Breast epithelium (tissue), 4 donors: ENCODE measurements around the gene DEFB113. TPM values are rescaled to one million over a fixed set of nuclear protein-coding genes. Genes with fewer than 3 reads are reported as not detected.

Experiments used
- DNase-seq, 2 donors: peaks; one replicate each; pipeline ENCODE4 v3.0.0-alpha.2; 2019; ENCODE audit warnings: low spot score in 2 of 2
- H3K27ac ChIP-seq, 2 donors: fragments of 200-600 bp; sonication (generic) in 1 of 2; one replicate each; pipeline ENCODE4 v1.5.1; 2016 to 2019; ENCODE audit warnings: mild to moderate bottlenecking in 1 of 2
- H3K27me3 ChIP-seq, 2 donors: fragments of 200-600 bp; sonication (generic) in 1 of 2; one replicate each; pipeline versions ENCODE4 v1.5.1 to v1.6.0; 2017 to 2019; ENCODE audit warnings: control low read depth in 1 of 2, mild to moderate bottlenecking in 1 of 2
- H3K36me3 ChIP-seq: fragments of 200-600 bp; one replicate; pipeline ENCODE4 v1.5.1; 2019
- H3K4me1 ChIP-seq, 2 donors: fragments of 200-600 bp; sonication (generic); one replicate each; pipeline ENCODE4 v1.5.1; 2016 to 2019; ENCODE audit warnings: control low read depth in 1 of 2
- H3K4me3 ChIP-seq, 3 donors: fragments of 200-600 bp; sonication (generic); 1 replicate in 2 of 3; 2 replicates in 1 of 3; pipeline ENCODE4 v1.5.1; 2016 to 2019; ENCODE audit warnings: mild to moderate bottlenecking in 3 of 3, moderate library complexity in 2 of 3
- H3K9me3 ChIP-seq, 2 donors: fragments of 200-600 bp; sonication (generic) in 1 of 2; one replicate each; pipeline ENCODE4 v1.5.1; 2016 to 2019; ENCODE audit warnings: control low read depth in 1 of 2
- POLR2A ChIP-seq: fragments of 450-650 bp; IDR thresholded peaks from one replicate; pipeline ENCODE4 v1.6.1; 2016; ENCODE audit warnings: antibody characterized with exemption, mild to moderate bottlenecking, moderate library complexity
- POLR2AphosphoS5 ChIP-seq, 3 donors: sonication (generic); formaldehyde crosslinking; IDR thresholded peaks; one replicate each; pipeline ENCODE4 v1.6.1; 2017; ENCODE audit warnings: antibody characterized with exemption in 3 of 3
- intact Hi-C: fragments of 100-400 bp; cut with DNase I; formaldehyde crosslinking; loops from one replicate; pipeline ENCODE4 v1.15.1; 2023; ENCODE audit warnings: low total_unique reads
- total RNA-seq, 3 donors: library from RNA; depleted of rRNA; stranded (reverse); fragments of >200 nt; gene quantifications; one replicate each; pipeline ENCODE4 v1.1.0, GENCODE V29; 2016
- TF ChIP-seq, protein P1 (sequence below), 3 donors: fragments of 450-650 bp; IDR thresholded peaks; one replicate each; pipeline ENCODE4 v1.5.1; 2016 to 2017; ENCODE audit warnings: antibody characterized with exemption in 3 of 3, mild to moderate bottlenecking in 3 of 3, moderate library complexity in 3 of 3

The DEFB113 gene
- total RNA-seq, 3 donors from 2014 or later: not detected

GRCh38 chr6:49929340-49929739, 40.1 kb downstream of the DEFB113 start:
- H3K4me1 ChIP-seq: no peaks in the 10 kb centered on the region
- H3K9me3 ChIP-seq: no peaks in the 10 kb centered on the region
- intact Hi-C loops: no loop called here
- H3K4me3 ChIP-seq: no peak overlapping the region
- DNase-seq: no peak
- TF ChIP-seq POLR2AphosphoS5 (IDR thresholded peaks at IDR 0.05) (no peak), POLR2A (no peak)
- TF ChIP-seq, protein P1, sequence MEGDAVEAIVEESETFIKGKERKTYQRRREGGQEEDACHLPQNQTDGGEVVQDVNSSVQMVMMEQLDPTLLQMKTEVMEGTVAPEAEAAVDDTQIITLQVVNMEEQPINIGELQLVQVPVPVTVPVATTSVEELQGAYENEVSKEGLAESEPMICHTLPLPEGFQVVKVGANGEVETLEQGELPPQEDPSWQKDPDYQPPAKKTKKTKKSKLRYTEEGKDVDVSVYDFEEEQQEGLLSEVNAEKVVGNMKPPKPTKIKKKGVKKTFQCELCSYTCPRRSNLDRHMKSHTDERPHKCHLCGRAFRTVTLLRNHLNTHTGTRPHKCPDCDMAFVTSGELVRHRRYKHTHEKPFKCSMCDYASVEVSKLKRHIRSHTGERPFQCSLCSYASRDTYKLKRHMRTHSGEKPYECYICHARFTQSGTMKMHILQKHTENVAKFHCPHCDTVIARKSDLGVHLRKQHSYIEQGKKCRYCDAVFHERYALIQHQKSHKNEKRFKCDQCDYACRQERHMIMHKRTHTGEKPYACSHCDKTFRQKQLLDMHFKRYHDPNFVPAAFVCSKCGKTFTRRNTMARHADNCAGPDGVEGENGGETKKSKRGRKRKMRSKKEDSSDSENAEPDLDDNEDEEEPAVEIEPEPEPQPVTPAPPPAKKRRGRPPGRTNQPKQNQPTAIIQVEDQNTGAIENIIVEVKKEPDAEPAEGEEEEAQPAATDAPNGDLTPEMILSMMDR (IDR thresholded peaks at IDR 0.05): no peak
- no peak overlapping the region for H3K27ac ChIP-seq
- peaks cover 0 to 3% of the 10 kb centered on the region in 2 donors for H3K27me3 ChIP-seq
- H3K36me3 ChIP-seq: no peaks in the 10 kb centered on the region

DNA sequence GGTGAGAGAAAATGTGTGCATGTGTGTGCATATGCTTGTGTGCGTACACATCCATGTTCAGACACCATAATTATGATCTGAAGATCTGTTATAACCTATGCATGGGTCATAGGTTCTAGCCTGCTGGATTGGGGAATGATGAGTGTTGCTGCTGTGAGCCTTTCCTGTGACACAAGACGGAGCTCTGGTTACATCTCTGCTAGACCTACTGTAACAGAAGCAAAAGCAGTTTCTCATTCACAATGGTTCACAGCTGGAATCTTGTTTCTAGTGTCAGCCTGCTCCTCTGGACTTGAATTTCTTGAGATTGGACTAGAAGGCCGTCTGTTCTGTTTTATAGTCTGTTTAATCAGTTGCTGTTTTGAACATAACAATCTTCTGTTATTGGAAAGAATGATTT, 45.6 kb downstream of the DEFB113 start:
- intact Hi-C loops: no loop called here
- Histone ChIP-seq H3K4me1 (no peaks in the 10 kb centered on the region), H3K27me3 (no peaks in the 10 kb centered on the region), H3K4me3 (no peak overlapping the region), H3K27ac (no peak overlapping the region), H3K9me3 (no peaks in the 10 kb centered on the region), H3K36me3 (no peaks in the 10 kb centered on the region)
- TF ChIP-seq POLR2AphosphoS5 (IDR thresholded peaks at IDR 0.05) (no peak), POLR2A (no peak)
- TF ChIP-seq, protein P1 (IDR thresholded peaks at IDR 0.05): no peak
- no peak for DNase-seq

DNA sequence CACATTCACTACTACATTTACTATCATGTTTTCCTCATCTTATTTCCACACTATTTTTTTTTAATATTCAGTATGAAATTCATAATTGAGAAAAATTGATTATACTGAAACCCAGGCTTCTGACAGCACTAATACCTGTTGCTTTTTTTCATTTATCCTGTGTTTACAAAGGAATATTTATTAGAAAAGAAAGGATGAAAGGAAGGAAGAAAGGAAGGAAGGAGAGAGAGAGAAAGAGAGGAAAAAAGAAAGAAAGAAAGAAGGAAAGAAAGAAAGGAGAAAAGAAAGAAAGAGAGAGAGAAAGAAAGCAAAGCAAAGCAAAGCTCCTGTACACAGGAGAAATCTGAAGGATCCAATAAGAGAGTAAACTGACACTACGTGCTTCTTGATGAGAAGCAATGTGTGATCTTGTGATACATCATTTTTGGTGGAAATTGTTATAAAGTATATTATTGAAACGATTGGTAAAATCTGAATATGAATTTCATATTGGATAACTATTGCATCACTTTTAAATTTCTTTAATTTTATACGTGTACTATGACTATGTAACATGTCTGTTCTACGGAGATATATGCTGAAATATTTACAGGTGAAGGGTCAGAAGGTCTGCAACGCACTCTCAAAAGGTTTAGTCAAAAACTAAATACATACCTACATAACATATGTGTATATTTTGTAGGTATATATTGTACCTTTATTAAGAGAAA, 49.3 kb downstream of the DEFB113 start:
- TF ChIP-seq POLR2A (no peak), POLR2AphosphoS5 (IDR thresholded peaks at IDR 0.05) (no peak)
- TF ChIP-seq, protein P1 (IDR thresholded peaks at IDR 0.05): no peak
- intact Hi-C loops: no loop called here
- Histone ChIP-seq H3K27ac (no peak overlapping the region), H3K4me1 (no peaks in the 10 kb centered on the region), H3K4me3 (no peak overlapping the region), H3K9me3 (no peaks in the 10 kb centered on the region), H3K36me3 (no peaks in the 10 kb centered on the region), H3K27me3 (no peaks in the 10 kb centered on the region)
- DNase-seq: no peak

GRCh38 chr6:49919261-49919660, 50.2 kb downstream of the DEFB113 start:
- TF ChIP-seq POLR2AphosphoS5 (IDR thresholded peaks at IDR 0.05) (no peak), POLR2A (no peak)
- TF ChIP-seq, protein P1 (IDR thresholded peaks at IDR 0.05): no peak
- H3K4me3 ChIP-seq: no peak overlapping the region
- H3K36me3 ChIP-seq: no peaks in the 10 kb centered on the region
- H3K27ac ChIP-seq: no peak overlapping the region
- DNase-seq: no peak
- no peaks in the 10 kb centered on the region for H3K4me1 ChIP-seq
- intact Hi-C loops: no loop called here
- H3K27me3 ChIP-seq: no peaks in the 10 kb centered on the region
- no peaks in the 10 kb centered on the region for H3K9me3 ChIP-seq

DNA sequence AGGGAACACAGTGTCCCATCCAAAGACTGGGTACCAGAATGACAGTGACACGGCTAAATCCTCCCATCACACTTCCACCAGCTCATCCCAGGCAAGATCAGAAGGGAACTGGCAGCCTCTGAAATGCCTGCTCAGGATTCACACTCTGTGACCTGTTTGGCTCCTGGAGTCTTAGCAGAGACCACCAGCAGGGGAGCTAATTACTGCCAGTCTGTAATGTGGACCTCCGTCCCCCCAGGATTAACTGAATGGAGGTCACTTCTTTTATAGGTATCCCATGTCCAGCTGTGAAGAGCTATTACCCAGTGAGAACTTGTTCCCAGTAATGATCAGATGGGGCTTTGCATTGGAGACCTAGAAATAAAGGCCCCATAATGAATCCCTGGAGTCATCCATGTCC, 50.6 kb downstream of the DEFB113 start:
- H3K4me1 ChIP-seq: no peaks in the 10 kb centered on the region
- H3K4me3 ChIP-seq: no peak overlapping the region
- no peak for DNase-seq
- H3K36me3 ChIP-seq: no peaks in the 10 kb centered on the region
- intact Hi-C loops: no loop called here
- H3K9me3 ChIP-seq: no peaks in the 10 kb centered on the region
- H3K27me3 ChIP-seq: no peaks in the 10 kb centered on the region
- H3K27ac ChIP-seq: no peak overlapping the region
- TF ChIP-seq POLR2A: no peak
- TF ChIP-seq POLR2AphosphoS5 (IDR thresholded peaks at IDR 0.05): no peak
- TF ChIP-seq, protein P1 (IDR thresholded peaks at IDR 0.05): no peak

Other genes with a start within 250 kb of the DEFB113 start
- 1 to 10 TPM in 1 of 3 donors, under 1 TPM in 1, not detected in 1; 0.73 to 9.2 TPM for gene CRISP3, start 225.2 kb downstream of the DEFB113 start, total RNA-seq
- not detected for gene PGK2, start 182.3 kb downstream of the DEFB113 start, total RNA-seq
- gene CRISP1, start 103.1 kb downstream of the DEFB113 start, total RNA-seq: not detected
- not detected for gene DEFB114, start 5.5 kb downstream of the DEFB113 start, total RNA-seq
- not detected for gene DEFB110, start 52.4 kb upstream of the DEFB113 start, total RNA-seq
- gene DEFB112, start 80.3 kb upstream of the DEFB113 start, total RNA-seq: not detected